Lower leg skin (tissue), 3 donors: ENCODE measurements around the gene BFSP2.

Source experiments
- CTCF ChIP-seq, 3 donors: fragments of 450-650 bp; IDR thresholded peaks; one replicate each; pipeline ENCODE4 v1.5.1; 2016; ENCODE audit warnings: antibody characterized with exemption in 3 of 3, mild to moderate bottlenecking in 3 of 3, moderate library complexity in 2 of 3
- POLR2A ChIP-seq, 2 donors: fragments of 450-650 bp; IDR thresholded peaks; one replicate each; pipeline ENCODE4 v1.6.1; 2016 to 2017; ENCODE audit warnings: antibody characterized with exemption in 2 of 2, mild to moderate bottlenecking in 1 of 2, moderate library complexity in 1 of 2

- TF ChIP-seq CTCF (IDR thresholded peaks at IDR 0.05) (no peak), POLR2A (IDR thresholded peaks at IDR 0.05) (no peak)
These were observed 5.1 kb downstream of the BFSP2 start for GRCh38 chr3:133404920-133405319.
